NCI-H146 treated with DMSO at 0.1 percent for 48 hours (cell line): ENCODE data around the gene OR52D1.

ENCODE experiments used
- DNase-seq: peaks from one replicate; lab custom pipeline; 2025; ENCODE audit not compliant: unreplicated experiment; lab: John Stamatoyannopoulos, UW

The OR52D1 gene

DNA sequence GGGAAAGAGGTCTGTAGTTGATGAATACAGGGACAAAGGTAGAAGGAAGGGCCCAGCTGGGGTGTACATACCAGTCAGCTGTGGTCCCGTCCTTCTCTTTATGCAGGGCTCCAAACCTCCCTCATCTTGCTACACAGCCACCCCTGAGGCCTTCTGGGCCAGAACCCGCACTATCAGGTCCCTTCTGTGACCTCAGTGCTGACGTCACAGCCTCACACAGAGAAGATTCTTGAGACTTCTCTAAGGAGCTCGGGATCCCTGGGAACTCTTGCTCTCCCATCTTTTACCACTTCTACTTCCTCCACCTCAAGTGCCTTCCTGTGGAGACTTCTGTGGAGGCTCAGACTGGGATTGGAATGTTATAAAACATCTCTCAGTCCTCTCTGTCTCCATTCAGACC, 21.3 kb downstream of the OR52D1 start, which contains the start of gene UBQLN3:
Gene UBQLN3 (minus strand): TSS at position 155 of the 400 bp plus-strand sequence. CDS start 399 bp downstream, outside the sequence.
- DNase-seq: no peak

DNA sequence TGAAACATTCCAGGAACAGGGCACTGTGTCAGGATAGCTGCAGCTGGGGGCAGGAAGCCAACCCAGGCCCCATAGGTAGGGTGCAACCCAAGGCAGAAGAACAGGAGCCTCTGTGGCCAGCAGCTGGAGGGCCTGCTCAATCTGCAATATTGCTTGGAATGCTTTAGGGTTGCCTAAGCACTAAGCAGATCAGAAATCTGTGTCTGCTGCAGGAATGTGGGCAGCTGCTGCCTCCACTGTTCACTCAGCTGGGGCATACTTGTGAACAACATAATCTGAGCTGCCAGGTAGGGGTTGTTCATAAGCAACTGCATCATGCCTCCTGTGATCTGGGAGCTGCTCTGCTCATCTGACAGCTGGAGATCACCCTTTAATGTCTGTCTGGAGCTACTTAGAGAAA, 26.4 kb downstream of the OR52D1 start:
- DNase-seq: no peak

DNA sequence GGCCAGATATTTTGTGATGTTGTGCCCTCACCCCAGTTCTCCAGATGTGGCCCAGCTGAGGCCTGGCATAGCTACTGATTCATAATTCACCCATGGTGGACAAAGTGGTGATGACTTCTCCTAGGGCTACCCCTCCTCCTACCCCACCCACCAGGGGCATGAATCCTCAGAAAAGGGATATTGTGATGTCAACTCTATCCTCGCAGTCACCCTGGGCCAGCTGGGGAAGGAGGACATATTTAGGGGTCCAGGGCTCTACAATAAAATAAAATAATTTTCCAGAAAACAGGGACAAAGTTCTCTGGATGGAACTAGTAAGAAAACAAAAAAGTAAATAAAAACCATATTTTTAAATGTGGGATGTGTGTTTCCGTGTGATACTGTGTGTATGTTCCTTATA, 28.1 kb downstream of the OR52D1 start, which contains the start of gene UBQLNL:
Gene UBQLNL (minus strand): TSS at position 101 of the 400 bp plus-strand sequence. CDS start 258 bp downstream, outside the sequence.
- DNase-seq: no peak

DNA sequence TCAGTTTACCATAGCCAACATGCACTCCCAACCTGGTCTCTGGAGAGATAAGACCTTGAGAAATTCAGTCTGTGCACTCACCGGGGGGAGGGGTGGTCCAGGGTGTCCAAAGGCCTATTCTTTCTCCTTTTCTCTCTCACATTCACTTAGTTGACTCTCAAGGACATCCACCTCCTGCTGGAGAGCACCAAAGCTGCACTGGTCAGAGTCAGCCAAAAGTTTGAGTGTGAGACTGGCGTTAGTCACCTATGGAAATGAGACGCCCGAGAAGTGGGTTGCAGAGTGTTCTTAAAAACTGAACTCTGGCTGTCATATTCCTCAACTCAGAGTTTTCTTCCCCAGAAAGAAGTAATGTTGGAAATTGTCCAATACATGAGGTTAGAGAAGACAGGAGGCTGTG, 33.1 kb downstream of the OR52D1 start:
- DNase-seq: no peak

DNA sequence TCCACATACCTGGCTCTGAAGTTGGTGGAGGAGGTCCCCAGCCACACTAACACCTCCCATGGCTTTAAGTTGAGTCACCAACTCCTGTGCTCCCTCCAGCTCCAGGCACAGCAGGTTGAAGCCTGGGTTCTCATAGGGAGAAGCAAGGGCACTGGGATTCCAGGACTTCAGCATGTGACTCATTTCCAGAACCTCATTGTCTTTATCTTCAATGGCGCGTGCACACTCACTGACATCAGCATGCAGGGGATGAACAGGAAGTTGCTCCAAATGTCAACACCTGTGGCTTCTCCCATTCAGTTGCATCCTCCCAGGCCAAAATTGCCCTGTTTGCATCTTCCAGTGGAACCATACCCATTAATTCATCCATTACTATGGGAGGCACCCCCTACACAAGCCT, 33.8 kb downstream of the OR52D1 start:
- DNase-seq: no peak

DNA sequence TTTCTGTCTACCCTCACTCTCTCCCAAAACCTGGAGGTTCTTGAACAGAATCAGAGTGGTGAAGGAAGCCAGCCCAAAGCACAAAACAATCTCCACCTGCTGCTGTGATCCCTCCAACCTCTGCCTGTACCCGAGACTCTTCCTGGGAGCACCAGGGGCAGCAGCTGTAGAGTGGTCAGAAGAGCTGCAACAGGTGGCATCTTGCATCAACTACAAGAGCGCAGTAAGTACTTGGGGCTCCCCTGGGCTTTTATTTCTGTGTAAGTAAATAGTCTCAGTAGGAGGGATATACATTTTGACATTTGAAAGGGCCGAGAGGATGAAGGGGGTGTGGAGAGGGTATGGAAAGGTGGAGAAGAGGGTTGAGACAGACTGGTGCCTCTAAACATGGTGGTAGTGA, 36.3 kb downstream of the OR52D1 start:
- peak; percentile 14 for DNase-seq

DNA sequence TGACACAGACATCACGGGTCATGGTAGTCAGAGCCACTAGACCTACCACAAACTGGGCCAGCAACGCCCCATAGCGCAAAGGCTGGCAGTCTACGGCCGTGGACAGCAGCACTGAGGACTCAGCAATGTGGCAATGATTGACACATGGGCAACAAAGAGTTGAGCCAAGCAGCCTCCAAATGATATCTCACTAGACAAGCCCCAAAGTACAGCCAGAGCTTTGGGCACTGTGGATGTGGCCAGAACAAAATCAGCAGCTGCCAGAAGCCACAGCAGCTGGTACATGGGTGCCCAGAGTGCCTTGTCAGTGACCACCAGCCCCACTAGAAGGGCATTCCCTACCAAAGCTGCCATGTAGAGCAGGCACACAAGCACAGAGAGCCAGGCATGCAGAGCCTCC, 39.2 kb downstream of the OR52D1 start:
- DNase-seq: no peak

DNA sequence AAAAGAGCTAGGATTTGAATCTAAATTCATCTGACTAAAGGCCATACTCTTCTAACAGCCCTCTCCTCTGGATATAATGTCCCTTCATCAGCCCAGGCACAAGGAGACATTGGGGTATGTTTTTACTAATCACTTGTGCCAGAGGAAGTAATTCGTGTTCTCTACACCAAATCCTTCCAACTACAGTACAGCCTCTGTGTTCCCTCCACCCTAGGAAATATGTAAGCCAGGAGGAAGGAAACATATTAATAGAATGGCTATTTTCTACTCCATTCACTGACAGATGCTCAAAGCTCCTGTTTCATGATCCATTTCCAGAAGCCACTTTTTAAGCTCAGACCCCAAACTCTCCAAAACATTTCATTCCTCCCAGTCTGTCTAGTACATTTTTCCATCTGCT, 40.0 kb downstream of the OR52D1 start:
- DNase-seq: no peak

DNA sequence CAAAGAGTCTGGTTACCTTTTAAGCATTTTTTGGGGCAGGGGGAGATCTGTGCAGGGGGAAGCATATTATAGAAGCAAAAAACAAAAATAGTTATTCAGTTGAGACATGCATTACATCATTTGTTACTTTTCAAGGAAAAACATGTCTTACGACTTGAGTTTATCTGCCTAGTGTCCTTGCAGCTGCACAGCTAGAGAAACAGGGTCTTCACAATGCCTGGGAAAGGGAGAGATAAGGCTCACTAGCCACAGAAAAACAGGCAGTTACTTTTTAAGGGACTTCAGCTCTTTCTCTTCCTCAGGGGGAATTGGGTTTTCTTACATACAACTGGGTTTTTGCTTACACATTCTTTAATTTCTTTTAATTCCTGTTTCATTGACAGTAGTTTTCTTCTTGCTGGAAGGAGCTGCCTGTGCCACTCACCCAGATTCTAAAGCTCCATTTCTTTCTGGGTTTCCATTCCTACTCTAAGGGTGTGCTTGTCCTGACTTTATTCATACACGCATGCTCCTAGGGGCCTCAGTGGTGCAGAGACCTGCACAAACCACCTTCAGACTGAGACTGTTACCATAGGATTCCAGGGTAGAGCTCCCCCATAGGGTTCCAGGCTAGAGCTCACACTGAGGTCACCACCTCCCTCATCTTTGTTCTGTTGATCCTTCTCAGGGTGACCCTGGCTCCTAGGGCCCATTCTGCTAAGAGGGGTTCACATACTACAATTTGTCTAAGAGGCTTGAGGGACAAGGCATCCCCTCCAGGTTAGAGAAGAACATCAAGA, 42.8 kb downstream of the OR52D1 start:
- no peak for DNase-seq

DNA sequence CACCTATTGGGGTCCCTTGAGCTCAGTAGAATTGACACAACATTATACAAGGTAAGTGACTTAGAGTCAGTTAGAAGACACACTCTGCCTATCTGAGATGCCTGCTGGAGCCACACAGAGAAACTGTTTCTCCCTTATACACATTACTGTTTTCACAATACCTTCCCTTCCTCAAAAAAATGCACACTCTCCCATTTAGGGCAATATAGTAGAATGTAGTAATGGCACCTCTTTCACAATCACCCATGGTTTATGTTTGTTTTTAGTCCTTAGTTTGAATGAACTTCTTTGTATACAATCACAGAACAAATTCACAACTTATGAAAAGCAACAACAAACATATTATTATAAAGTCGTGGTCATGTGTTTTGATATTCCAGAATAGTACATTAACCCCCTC, 45.6 kb downstream of the OR52D1 start:
- no peak for DNase-seq

DNA sequence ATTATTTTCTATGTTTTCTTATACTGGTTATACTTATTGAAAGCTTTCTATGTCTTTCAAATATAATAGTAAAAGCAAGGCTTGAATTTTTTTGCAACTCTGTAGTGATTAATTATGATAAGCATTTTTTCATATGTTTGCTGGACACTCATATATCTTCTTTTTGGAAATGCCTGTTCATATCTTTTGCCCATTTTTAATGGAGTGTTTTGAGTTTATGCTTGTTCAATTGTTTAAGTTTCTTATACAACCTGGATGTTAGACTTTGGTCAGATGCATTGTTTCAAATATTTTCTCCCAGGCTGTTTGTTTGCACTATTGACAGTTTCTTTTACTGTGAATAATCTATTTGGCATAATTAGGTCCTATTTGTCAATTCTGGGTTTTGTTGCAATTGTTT, 48.0 kb downstream of the OR52D1 start:
- no peak for DNase-seq
